Measurements from ENCODE around the gene PVALEF.
A peak's percentile ranks its signal among the peaks of the same experiment; 100 is the strongest.
"Not testable (repeated sequence)": the region's sequence is repeated elsewhere in the genome, so short reads cannot be mapped to it uniquely, and the experiment has no call there.

Gene PVALEF

GRCh38 chr17:81222620-81222905 lies 57.3 kb downstream of the PVALEF start:
- TF ChIP-seq, protein P1, sequence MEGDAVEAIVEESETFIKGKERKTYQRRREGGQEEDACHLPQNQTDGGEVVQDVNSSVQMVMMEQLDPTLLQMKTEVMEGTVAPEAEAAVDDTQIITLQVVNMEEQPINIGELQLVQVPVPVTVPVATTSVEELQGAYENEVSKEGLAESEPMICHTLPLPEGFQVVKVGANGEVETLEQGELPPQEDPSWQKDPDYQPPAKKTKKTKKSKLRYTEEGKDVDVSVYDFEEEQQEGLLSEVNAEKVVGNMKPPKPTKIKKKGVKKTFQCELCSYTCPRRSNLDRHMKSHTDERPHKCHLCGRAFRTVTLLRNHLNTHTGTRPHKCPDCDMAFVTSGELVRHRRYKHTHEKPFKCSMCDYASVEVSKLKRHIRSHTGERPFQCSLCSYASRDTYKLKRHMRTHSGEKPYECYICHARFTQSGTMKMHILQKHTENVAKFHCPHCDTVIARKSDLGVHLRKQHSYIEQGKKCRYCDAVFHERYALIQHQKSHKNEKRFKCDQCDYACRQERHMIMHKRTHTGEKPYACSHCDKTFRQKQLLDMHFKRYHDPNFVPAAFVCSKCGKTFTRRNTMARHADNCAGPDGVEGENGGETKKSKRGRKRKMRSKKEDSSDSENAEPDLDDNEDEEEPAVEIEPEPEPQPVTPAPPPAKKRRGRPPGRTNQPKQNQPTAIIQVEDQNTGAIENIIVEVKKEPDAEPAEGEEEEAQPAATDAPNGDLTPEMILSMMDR (IDR thresholded peaks at IDR 0.05; ENCODE audit: insufficient read depth, low read depth, low read length, missing control alignments): no peak
- H3K4me3 ChIP-seq (ENCODE audit: low read length): peak overlapping the region; percentile 60
- DNase-seq (ENCODE audit: low read depth): no peak

DNA sequence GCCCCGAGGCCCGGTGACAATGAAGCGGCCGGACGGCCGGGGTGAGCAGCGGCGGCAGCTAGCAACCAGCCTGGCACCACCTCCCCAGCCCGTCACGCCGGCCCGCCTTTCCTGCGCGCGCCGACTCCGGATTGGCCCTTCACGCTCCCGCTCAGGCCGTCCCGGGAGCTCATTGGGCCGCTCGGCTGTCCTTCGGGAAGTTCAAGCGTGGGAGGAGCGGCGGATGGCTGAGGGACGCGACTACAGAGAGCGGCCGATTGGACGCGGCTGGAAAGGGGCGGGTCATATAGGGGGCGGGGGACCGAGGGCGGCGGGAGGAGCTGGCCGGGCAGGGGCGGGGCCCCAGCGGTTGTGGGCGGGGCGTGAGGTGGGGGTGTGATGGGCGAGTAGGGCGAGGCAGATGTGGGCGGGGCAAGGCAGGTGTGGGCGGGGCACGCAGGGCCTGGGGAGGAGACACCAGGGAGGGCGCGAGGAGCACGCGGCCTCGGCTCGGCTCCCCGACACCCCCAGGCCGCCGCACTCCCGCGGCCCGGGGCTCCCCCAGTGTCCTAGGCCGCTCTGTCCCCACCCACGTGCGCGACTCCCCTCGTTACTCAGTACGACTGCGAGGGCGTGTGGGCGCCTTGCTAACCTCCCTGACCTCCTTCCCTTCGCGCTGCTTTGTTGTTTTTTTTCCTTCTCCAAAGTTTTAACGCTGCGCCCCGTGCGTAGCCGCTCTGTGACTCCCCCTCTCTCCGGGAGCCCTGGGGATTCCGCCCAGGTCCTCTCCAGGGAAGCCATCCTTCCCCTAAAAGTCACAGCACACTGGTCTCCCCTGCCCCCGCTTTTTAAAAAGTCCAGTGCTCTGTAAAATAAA lies 57.8 kb downstream of the PVALEF start, which contains the start of gene CEP131:
Gene CEP131 (minus strand): TSS at position 60 of the 856 bp plus-strand sequence. CDS start 2,909 bp downstream, outside the sequence.
- peak; percentile 99 for DNase-seq (ENCODE audit: low read depth)
- H3K4me3 ChIP-seq (ENCODE audit: low read length): peak within 1 kb of the TSS; percentile 60
- TF ChIP-seq, protein P1 (IDR thresholded peaks at IDR 0.05; ENCODE audit: insufficient read depth, low read depth, low read length, missing control alignments): no peak

DNA sequence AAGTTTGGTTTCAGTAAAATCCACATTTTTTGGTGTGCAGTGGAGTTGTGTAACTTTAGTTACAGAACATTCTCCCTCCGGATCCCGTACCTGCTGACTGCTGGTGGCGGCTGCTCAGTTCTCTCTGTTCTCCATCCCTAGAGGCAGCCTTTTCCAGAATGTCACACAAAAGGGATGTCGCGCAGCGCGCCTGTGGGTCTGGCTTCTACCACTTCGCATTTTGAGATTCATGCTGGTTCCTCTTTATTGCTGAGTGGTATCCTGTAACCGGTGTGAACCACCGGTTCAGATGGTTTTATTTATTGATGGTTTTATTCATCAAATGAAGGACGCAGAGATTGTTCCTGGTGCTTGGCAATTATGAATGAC lies 58.4 kb downstream of the PVALEF start:
- TF ChIP-seq, protein P1 (IDR thresholded peaks at IDR 0.05; ENCODE audit: insufficient read depth, low read depth, low read length, missing control alignments): no peak
- no peak for DNase-seq (ENCODE audit: low read depth)
- peak overlapping the region; percentile 31 for H3K4me3 ChIP-seq (ENCODE audit: low read length)

DNA sequence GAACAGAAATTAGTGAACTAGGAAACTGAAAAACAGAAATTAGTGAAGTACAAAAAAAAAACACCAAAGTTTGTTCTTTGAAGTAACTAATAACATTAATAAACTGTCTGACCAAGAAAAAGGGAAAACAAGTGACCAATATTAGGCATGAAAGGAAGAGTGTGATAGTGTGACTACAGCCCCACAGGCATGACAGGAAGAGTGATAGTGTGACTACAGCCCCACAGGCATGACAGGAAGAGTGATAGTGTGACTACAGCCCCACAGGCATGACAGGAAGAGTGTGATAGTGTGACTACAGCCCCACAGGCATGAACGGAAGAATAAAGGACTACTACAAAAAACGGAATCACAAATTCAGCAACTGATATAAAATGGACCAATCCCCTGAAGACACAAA lies 62.3 kb downstream of the PVALEF start:
- DNase-seq (ENCODE audit: low read depth); H3K4me3 ChIP-seq (ENCODE audit: low read length): not testable (repeated sequence)

GRCh38 chr17:81228420-81228819 lies 63.1 kb downstream of the PVALEF start:
- TF ChIP-seq, protein P1 (IDR thresholded peaks at IDR 0.05; ENCODE audit: insufficient read depth, low read depth, low read length, missing control alignments): no peak
- no peak for DNase-seq (ENCODE audit: low read depth)
- H3K4me3 ChIP-seq (ENCODE audit: low read length): no peak overlapping the region

DNA sequence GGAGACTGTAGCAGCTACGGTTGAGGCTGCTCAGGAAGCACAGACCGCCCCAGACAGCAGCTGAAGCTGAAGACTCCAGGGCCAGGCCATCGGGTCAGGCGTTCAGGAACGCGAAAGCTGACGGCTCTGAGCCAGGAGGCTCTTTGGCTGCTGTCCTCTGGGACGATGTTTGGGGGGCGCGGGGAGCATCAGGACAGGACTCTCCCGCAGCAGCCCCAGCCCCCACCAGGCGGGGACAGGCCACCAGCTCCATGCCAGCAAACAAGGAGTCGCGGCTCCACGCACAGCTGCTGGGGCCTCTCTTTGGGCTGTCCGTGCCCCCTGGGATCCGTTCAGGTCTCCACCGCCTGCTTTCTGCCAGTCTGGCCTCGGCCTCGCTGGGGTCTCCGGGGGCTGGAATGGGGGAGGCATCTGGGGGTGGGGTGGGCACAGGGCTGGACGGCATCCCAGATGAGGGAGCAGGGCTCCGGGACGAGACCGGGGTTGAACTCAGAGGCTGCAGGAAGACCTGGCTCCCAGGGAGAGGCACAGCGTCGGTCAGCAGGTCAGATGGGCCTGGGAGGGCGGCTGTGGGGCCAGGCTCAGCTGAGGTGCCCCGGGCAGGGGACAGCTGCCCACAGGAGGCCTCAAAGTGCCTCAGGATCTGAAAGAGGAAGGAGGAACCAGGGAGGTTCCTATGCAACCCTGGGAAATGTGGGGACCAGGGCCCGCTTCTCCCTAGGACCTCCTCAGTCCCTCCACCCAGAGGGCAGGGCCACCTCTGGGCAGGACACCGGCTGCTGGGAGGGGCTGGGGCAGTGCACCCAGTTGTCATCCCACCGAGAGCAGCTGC lies 63.7 kb downstream of the PVALEF start:
- DNase-seq (ENCODE audit: low read depth): no peak
- TF ChIP-seq, protein P1 (IDR thresholded peaks at IDR 0.05; ENCODE audit: insufficient read depth, low read depth, low read length, missing control alignments): no peak
- no peak overlapping the region for H3K4me3 ChIP-seq (ENCODE audit: low read length)

DNA sequence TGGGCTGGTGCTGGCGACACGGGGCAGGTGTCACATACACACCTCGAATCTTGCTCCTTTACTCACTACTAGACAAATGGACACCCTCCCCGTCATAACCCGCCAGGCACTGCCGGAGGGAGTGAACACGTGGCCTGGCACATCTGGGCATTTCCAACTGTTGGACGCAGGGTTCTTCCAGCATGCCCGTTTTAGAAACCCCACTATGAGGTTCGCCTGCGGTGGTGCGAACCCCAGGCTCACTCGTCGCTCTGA lies 64.3 kb downstream of the PVALEF start:
- no peak for DNase-seq (ENCODE audit: low read depth)
- TF ChIP-seq, protein P1 (IDR thresholded peaks at IDR 0.05; ENCODE audit: insufficient read depth, low read depth, low read length, missing control alignments): no peak
- no peak overlapping the region for H3K4me3 ChIP-seq (ENCODE audit: low read length)

Measured in epithelial cell of esophagus (primary cell).